Measurements from ENCODE around the gene POU6F1.

Gene POU6F1

GRCh38 chr12:51254536-51254935 lies 36.7 kb upstream of the POU6F1 start:
- Histone ChIP-seq H3K36me3 (ENCODE audit: control insufficient read depth, insufficient read depth, low read length) (no peaks in the 10 kb centered on the region), H3K79me2 (no peaks in the 10 kb centered on the region), H3K27ac (no peak overlapping the region), H3K27me3 (ENCODE audit: control insufficient read depth, insufficient read depth, low read length) (no peaks in the 10 kb centered on the region), H3K9me3 (ENCODE audit: control insufficient read depth, low read length) (no peaks in the 10 kb centered on the region), H2AFZ (no peak overlapping the region), H3K4me2 (ENCODE audit: low read length) (no peak overlapping the region), H3K9ac (no peak overlapping the region), H3K4me3 (ENCODE audit: low read depth, low read length) (no peak overlapping the region), H3K4me1 (no peaks in the 10 kb centered on the region)
- no peak for TF ChIP-seq CTCF (IDR thresholded peaks at IDR 0.05)

- Histone ChIP-seq H3K4me3 (ENCODE audit: low read depth, low read length) (no peak overlapping the region), H3K9ac (no peak overlapping the region), H3K27me3 (ENCODE audit: control insufficient read depth, insufficient read depth, low read length) (no peaks in the 10 kb centered on the region), H3K36me3 (ENCODE audit: control insufficient read depth, insufficient read depth, low read length) (no peaks in the 10 kb centered on the region), H2AFZ (no peak overlapping the region), H3K79me2 (no peaks in the 10 kb centered on the region), H3K4me1 (no peaks in the 10 kb centered on the region), H3K9me3 (ENCODE audit: control insufficient read depth, low read length) (no peaks in the 10 kb centered on the region), H3K27ac (no peak overlapping the region), H3K4me2 (ENCODE audit: low read length) (no peak overlapping the region)
- TF ChIP-seq CTCF (IDR thresholded peaks at IDR 0.05) = no peak
Measured at GRCh38 chr12:51253276-51253675, 35.4 kb upstream of the POU6F1 start.

GRCh38 chr12:51247523-51248206 lies 29.8 kb upstream of the POU6F1 start:
- no peak for TF ChIP-seq CTCF (IDR thresholded peaks at IDR 0.05)
- no peaks in the 10 kb centered on the region for H3K79me2 ChIP-seq

GRCh38 chr12:51246254-51246853 lies 28.5 kb upstream of the POU6F1 start:
- Histone ChIP-seq H3K4me1 (no peaks in the 10 kb centered on the region), H3K9ac (no peak overlapping the region), H3K27ac (peak overlapping the region; percentile 56), H3K79me2 (no peaks in the 10 kb centered on the region), H3K27me3 (ENCODE audit: control insufficient read depth, insufficient read depth, low read length) (no peaks in the 10 kb centered on the region), H2AFZ (no peak overlapping the region), H3K9me3 (ENCODE audit: control insufficient read depth, low read length) (no peaks in the 10 kb centered on the region), H3K4me2 (ENCODE audit: low read length) (no peak overlapping the region), H3K36me3 (ENCODE audit: control insufficient read depth, insufficient read depth, low read length) (no peaks in the 10 kb centered on the region), H3K4me3 (ENCODE audit: low read depth, low read length) (no peak overlapping the region)
- TF ChIP-seq CTCF (IDR thresholded peaks at IDR 0.05) = no peak

More at GRCh38 chr12:51247523-51248206, 29.8 kb upstream of the POU6F1 start:
- H3K4me1 ChIP-seq = no peaks in the 10 kb centered on the region
- H3K9ac ChIP-seq = no peak overlapping the region
- H3K4me2 ChIP-seq (ENCODE audit: low read length) = no peak overlapping the region
- no peak overlapping the region for H3K27ac ChIP-seq
- no peak overlapping the region for H2AFZ ChIP-seq
- no peaks in the 10 kb centered on the region for H3K36me3 ChIP-seq (ENCODE audit: control insufficient read depth, insufficient read depth, low read length)
- no peaks in the 10 kb centered on the region for H3K27me3 ChIP-seq (ENCODE audit: control insufficient read depth, insufficient read depth, low read length)
- H3K9me3 ChIP-seq (ENCODE audit: control insufficient read depth, low read length) = no peaks in the 10 kb centered on the region
- no peak overlapping the region for H3K4me3 ChIP-seq (ENCODE audit: low read depth, low read length)
